ENCODE results near the gene PTH2R. TPM values are rescaled to one million over a fixed set of nuclear protein-coding genes. Genes with fewer than 3 reads are reported as not detected.
"Not testable (repeated sequence)": the region's sequence is repeated elsewhere in the genome, so short reads cannot be mapped to it uniquely, and the experiment has no call there.

The PTH2R gene
- total RNA-seq, 2 experiments from 2014 or later = 0.14 TPM; not detected in 1

DNA sequence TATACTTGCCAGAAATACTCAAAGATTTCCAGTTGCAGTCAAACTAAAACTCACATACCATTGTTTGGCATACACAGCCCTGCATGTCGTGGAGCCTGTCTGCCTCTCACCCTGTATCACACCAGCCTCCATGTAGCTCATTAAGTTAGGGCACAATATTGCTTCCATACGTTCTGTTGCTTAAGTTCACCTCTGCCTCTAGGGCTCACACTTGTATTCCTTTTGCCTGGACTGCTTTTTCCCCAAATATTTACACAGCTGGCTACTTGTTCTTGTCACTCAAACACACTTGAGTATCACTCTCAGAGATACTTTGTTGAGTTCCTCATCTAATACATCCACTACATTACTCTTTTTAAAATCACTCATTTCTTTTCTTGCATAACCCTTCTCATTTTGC is 83.1 kb downstream of the PTH2R start:
- DNase-seq = no peak
- Mint-ChIP-seq H3K27ac (no peak overlapping the region), H3K36me3 (ENCODE audit: low read depth) (no peaks in the 10 kb centered on the region), H3K9me3 (ENCODE audit: low read depth) (no peaks in the 10 kb centered on the region), H3K4me3 (no peak overlapping the region), H3K4me1 (no peaks in the 10 kb centered on the region), H3K27me3 (peaks cover 2% of the 10 kb centered on the region)
- intact Hi-C loops (cut with DNase I, micrococcal nuclease) = no loop called here
- CTCF ChIA-PET = no interaction called here
- POLR2A ChIA-PET = no interaction called here
- no peak for ATAC-seq

DNA sequence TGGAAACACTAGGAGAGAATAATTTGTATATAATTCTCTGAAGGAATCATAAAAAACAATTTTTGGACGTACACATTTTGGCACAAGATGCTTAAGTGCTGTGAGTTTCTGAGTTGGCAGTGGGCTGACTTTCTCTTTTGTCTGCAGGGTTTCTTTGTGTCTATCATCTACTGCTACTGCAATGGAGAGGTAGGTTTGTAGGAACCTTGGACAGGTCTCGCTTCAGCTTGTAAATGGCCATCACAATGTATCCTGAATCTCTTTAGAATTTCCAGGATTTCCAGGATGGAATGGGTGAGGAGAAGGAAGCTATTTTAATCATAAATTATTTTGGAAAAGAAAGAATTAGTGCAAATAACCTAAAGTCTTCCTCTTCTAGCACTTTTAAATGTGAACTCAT is 83.9 kb downstream of the PTH2R start:
- Mint-ChIP-seq H3K4me1 (no peaks in the 10 kb centered on the region), H3K36me3 (ENCODE audit: low read depth) (no peaks in the 10 kb centered on the region), H3K27me3 (peaks cover 2% of the 10 kb centered on the region), H3K4me3 (no peak overlapping the region), H3K27ac (no peak overlapping the region), H3K9me3 (ENCODE audit: low read depth) (no peaks in the 10 kb centered on the region)
- ATAC-seq (no peak), DNase-seq (no peak)
- intact Hi-C loops (cut with DNase I, micrococcal nuclease) = no loop called here
- ChIA-PET CTCF (interaction anchor here (0.6 kb wide), 1 partner anchor 420 kb away, joined by 3 read pairs; no protein-coding TSS in a partner anchor), POLR2A (no interaction called here)

DNA sequence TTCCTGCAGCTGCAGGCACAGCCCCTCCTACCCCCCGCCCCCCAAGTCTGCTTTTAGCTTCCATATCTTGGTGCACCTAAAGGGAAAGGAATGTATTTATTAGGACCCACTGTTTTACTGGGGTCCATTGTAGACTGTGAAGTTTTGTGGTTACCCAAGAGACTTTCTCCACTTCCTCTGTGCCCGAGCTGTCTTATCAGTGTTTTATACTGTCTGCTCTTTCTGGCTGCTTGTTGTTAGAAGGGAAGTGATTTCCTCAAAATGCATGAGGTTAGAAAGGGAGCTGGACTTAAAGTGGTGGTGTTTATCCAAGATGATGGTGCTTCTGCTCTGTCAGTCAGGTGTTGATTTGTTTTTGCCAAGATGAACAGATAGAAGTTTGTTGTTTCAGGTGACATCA is 85.0 kb downstream of the PTH2R start:
- H3K4me1 Mint-ChIP-seq = no peaks in the 10 kb centered on the region
- no peak for ATAC-seq
- ChIA-PET CTCF (no interaction called here), POLR2A (no interaction called here)
- intact Hi-C loops (cut with DNase I, micrococcal nuclease) = no loop called here
- no peak for DNase-seq
- H3K27ac Mint-ChIP-seq = no peak overlapping the region
- H3K4me3 Mint-ChIP-seq = no peak overlapping the region
- no peaks in the 10 kb centered on the region for H3K9me3 Mint-ChIP-seq (ENCODE audit: low read depth)
- H3K36me3 Mint-ChIP-seq (ENCODE audit: low read depth) = no peaks in the 10 kb centered on the region
- H3K27me3 Mint-ChIP-seq = peaks cover 2% of the 10 kb centered on the region

DNA sequence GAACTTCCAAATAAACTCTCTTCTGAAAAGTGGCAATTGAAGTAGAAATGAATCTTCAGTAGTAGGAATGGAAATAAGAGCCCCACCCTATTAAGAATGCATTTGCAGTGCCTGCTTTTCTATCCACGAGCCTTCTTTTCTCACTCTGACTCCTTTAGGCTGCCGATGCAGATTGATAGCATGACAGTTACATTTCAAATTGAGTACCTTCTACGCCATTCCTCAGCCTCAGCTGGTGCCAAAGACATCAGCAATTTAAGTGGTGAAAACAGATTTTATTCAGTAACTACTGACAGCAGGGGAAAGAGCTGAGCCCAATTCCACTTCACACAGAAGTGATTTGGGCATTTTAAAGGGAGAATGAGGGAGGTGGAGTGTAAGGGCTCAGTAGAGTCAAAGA is 85.5 kb downstream of the PTH2R start:
- no peak overlapping the region for H3K27ac Mint-ChIP-seq
- ChIA-PET POLR2A (no interaction called here), CTCF (interaction anchor here (0.8 kb wide), 1 partner anchor 85 kb away, joined by 3 read pairs; no protein-coding TSS in a partner anchor)
- peaks cover 2% of the 10 kb centered on the region for H3K27me3 Mint-ChIP-seq
- no peaks in the 10 kb centered on the region for H3K9me3 Mint-ChIP-seq (ENCODE audit: low read depth)
- no peak for ATAC-seq
- DNase-seq = no peak
- intact Hi-C loops (cut with DNase I, micrococcal nuclease) = no loop called here
- H3K4me3 Mint-ChIP-seq = no peak overlapping the region
- H3K4me1 Mint-ChIP-seq = no peaks in the 10 kb centered on the region
- no peaks in the 10 kb centered on the region for H3K36me3 Mint-ChIP-seq (ENCODE audit: low read depth)

DNA sequence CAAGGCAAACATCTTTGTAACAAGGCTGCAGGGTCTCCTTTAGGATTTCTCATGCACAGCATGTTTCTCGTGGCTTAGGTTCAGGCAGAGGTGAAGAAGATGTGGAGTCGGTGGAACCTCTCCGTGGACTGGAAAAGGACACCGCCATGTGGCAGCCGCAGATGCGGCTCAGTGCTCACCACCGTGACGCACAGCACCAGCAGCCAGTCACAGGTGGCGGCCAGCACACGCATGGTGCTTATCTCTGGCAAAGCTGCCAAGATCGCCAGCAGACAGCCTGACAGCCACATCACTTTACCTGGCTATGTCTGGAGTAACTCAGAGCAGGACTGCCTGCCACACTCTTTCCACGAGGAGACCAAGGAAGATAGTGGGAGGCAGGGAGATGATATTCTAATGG is 86.6 kb downstream of the PTH2R start:
- H3K4me3 Mint-ChIP-seq = no peak overlapping the region
- intact Hi-C loops (cut with DNase I, micrococcal nuclease) = no loop called here
- DNase-seq = no peak
- ATAC-seq = no peak
- H3K4me1 Mint-ChIP-seq = no peaks in the 10 kb centered on the region
- no peak overlapping the region for H3K27ac Mint-ChIP-seq
- POLR2A ChIA-PET = no interaction called here
- CTCF ChIA-PET = no interaction called here
- H3K36me3 Mint-ChIP-seq (ENCODE audit: low read depth) = no peaks in the 10 kb centered on the region
- no peaks in the 10 kb centered on the region for H3K27me3 Mint-ChIP-seq
- no peaks in the 10 kb centered on the region for H3K9me3 Mint-ChIP-seq (ENCODE audit: low read depth)

DNA sequence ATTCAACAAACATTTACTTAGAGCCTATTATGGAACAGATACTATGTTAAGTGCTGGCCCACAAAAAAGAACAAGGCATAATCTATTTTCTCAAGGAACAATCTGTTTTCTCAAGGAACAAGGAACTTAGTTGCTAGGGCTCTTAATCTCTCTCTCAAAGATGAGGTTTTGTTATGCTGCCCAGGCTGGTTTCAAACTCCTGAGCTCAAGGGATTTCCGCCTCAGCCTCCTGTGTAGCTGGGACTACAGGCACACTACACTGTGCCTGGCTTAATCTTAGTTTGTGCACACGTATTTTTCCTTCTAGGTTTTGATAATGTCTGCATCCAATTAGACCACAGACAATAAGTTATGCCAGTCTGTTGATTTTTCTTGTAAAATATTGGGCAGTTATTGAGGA is 89.5 kb downstream of the PTH2R start:
- CTCF ChIA-PET = interaction anchor here (0.6 kb wide), 1 partner anchor 241 kb away, joined by 3 read pairs; no protein-coding TSS in a partner anchor

DNA sequence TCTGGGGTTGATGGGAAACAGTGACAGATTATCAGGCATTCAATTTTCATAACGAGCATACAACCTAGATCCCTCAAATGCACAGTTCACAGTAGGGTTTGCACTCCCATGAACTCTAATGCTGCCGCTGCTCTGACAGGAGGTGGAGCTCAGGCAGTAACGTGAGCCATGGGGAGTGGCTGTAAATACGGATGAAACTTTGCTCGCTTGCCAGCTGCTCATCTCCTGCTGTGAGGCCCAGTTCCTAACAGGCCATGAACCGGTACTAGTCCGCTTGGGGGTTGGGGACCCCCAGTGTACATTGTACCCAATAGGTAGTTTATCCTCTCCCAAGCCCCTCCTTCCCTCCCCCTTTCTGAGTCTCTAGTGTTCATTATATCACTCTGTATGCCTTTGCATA is 94.6 kb downstream of the PTH2R start:
- H3K4me3 Mint-ChIP-seq = no peak overlapping the region
- intact Hi-C loops (cut with DNase I, micrococcal nuclease) = no loop called here
- no peaks in the 10 kb centered on the region for H3K9me3 Mint-ChIP-seq (ENCODE audit: low read depth)
- no peaks in the 10 kb centered on the region for H3K4me1 Mint-ChIP-seq
- CTCF ChIA-PET = interaction anchor here (1.4 kb wide), 1 partner anchor 9 kb away, joined by 3 read pairs; no protein-coding TSS in a partner anchor
- POLR2A ChIA-PET = no interaction called here
- H3K36me3 Mint-ChIP-seq (ENCODE audit: low read depth) = no peaks in the 10 kb centered on the region
- no peaks in the 10 kb centered on the region for H3K27me3 Mint-ChIP-seq
- no peak overlapping the region for H3K27ac Mint-ChIP-seq
- no peak for DNase-seq
- ATAC-seq = no peak

More for the DNA sequence above, 89.5 kb downstream of the PTH2R start:
- no peak for ATAC-seq
- H3K27ac Mint-ChIP-seq = no peak overlapping the region
- no peak for DNase-seq
- no peaks in the 10 kb centered on the region for H3K4me1 Mint-ChIP-seq
- no peak overlapping the region for H3K4me3 Mint-ChIP-seq
- no peaks in the 10 kb centered on the region for H3K9me3 Mint-ChIP-seq (ENCODE audit: low read depth)
- intact Hi-C loops (cut with DNase I, micrococcal nuclease) = no loop called here
- H3K36me3 Mint-ChIP-seq (ENCODE audit: low read depth) = no peaks in the 10 kb centered on the region
- POLR2A ChIA-PET = no interaction called here
- H3K27me3 Mint-ChIP-seq = no peaks in the 10 kb centered on the region

DNA sequence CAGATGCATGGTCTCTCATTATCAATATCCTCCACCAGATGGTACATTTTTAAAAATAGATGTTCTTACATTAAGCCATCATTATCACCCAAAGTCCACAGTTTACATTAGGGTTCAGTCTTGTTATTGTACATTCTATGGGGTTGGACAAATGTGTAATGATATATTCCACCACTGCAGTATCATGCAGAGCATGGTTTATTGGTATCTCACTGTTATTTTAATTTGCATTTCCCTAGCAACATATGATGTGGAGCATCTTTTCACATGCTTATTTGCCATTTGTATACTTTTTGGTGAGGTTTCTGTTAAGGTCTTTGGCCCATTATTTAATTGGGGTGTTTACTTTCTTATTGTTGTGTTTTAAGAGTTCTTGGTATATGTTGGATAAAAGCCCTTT is 95.7 kb downstream of the PTH2R start:
- no peak overlapping the region for H3K4me3 Mint-ChIP-seq
- ATAC-seq (no peak), DNase-seq (no peak)
- H3K27ac Mint-ChIP-seq = no peak overlapping the region
- CTCF ChIA-PET = no interaction called here
- intact Hi-C loops (cut with DNase I, micrococcal nuclease) = no loop called here
- no peaks in the 10 kb centered on the region for H3K9me3 Mint-ChIP-seq (ENCODE audit: low read depth)
- no peaks in the 10 kb centered on the region for H3K4me1 Mint-ChIP-seq
- POLR2A ChIA-PET = no interaction called here
- H3K36me3 Mint-ChIP-seq (ENCODE audit: low read depth) = no peaks in the 10 kb centered on the region
- H3K27me3 Mint-ChIP-seq = no peaks in the 10 kb centered on the region

DNA sequence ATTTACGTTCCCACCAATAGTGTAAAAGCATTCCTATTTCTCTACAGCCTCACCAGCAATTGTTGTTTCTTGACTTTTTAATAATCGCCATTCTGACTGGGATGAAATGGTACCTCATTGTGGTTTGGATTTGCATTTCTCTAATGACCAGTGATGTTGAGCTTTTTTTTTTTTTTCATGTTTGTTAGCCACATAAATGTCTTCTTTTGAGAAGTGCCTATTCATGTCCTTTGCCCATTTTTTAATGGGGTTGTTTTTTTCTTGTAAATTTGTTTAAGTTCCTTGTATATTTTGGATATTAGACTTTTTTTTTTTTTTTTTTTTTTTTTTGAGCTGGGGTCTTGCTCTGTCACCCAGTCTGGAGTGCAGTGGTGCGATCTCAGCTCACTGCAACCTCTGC is 98.8 kb downstream of the PTH2R start:
- H3K4me3 Mint-ChIP-seq; DNase-seq; H3K4me1 Mint-ChIP-seq; H3K36me3 Mint-ChIP-seq (ENCODE audit: low read depth); intact Hi-C loops (cut with DNase I, micrococcal nuclease); POLR2A ChIA-PET; ATAC-seq; H3K27me3 Mint-ChIP-seq; H3K9me3 Mint-ChIP-seq (ENCODE audit: low read depth); H3K27ac Mint-ChIP-seq; CTCF ChIA-PET: not testable (repeated sequence)

DNA sequence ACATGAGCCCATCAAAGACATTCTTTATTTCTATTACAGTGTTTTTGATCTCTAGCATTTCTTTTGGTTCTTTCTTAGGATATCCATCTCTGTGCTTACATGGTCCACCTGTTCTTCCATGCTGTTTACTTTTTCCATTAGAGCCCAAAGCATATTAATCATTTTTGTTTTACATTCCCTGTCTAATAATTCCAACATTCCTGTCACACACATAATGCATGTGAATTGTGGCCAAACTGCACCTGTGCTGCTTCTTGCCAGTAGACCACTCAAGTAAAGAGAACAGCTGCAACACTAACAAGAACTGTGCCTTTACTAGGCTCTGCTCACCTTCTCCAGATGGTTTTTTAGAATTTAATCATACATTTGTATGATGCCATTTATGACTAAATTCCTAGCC is 103.0 kb downstream of the PTH2R start:
- POLR2A ChIA-PET = no interaction called here
- Mint-ChIP-seq H3K4me3 (no peak overlapping the region), H3K4me1 (no peaks in the 10 kb centered on the region), H3K27ac (no peak overlapping the region), H3K36me3 (ENCODE audit: low read depth) (no peaks in the 10 kb centered on the region), H3K27me3 (peaks cover 5% of the 10 kb centered on the region), H3K9me3 (ENCODE audit: low read depth) (peaks cover 4% of the 10 kb centered on the region)
- CTCF ChIA-PET = interaction anchor here (1.2 kb wide), 1 partner anchor 9 kb away, joined by 3 read pairs; no protein-coding TSS in a partner anchor
- DNase-seq = no peak
- intact Hi-C loops (cut with DNase I, micrococcal nuclease) = no loop called here
- ATAC-seq = no peak

DNA sequence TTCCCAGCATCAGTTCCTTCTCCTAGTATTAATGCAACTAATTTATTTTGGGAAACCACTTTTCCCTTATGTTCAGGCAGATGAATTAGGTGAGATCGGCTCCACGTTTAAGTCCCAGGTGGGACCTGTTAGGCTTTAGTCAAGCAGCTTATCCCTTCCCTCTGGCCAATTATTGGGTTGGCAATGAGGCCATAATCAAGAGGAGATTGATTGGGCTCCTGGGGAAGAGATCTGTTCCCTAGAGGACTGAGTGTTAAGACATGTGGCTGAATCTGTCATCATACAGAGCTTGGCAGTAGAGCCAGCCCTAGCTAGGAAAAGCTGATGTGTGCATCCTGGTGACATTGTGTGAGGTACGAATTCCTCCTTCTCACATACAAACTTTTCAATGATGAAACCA is 104.4 kb downstream of the PTH2R start:
- Mint-ChIP-seq H3K27ac (no peak overlapping the region), H3K4me3 (no peak overlapping the region), H3K9me3 (ENCODE audit: low read depth) (peaks cover 12% of the 10 kb centered on the region), H3K27me3 (peaks cover 5% of the 10 kb centered on the region), H3K4me1 (no peaks in the 10 kb centered on the region), H3K36me3 (ENCODE audit: low read depth) (no peaks in the 10 kb centered on the region)
- ChIA-PET CTCF (no interaction called here), POLR2A (no interaction called here)
- ATAC-seq = no peak
- intact Hi-C loops (cut with DNase I, micrococcal nuclease) = no loop called here
- DNase-seq = no peak

DNA sequence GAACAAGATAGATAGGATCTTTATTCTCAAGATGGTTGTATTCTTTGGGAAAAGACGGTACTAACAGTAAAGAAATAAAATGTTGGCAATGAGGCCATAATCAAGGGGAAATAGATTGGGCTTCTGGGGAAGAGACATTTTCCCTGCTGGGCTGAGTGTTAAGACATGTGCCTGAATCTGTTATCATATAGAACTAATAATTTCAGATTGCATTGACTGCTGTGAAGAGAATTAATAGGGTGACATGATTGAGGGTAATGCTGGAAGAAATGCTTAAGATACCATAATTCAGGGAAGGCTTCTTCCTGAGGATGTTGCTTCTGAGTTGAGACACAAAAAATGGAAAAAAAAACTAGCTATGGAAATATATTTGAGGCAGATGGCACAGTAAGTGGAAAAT is 105.0 kb downstream of the PTH2R start:
- ATAC-seq (no peak), DNase-seq (no peak)
- Mint-ChIP-seq H3K27me3 (peaks cover 5% of the 10 kb centered on the region), H3K27ac (no peak overlapping the region), H3K36me3 (ENCODE audit: low read depth) (no peaks in the 10 kb centered on the region), H3K9me3 (ENCODE audit: low read depth) (peaks cover 12% of the 10 kb centered on the region), H3K4me1 (no peaks in the 10 kb centered on the region), H3K4me3 (no peak overlapping the region)
- POLR2A ChIA-PET = no interaction called here
- CTCF ChIA-PET = no interaction called here
- intact Hi-C loops (cut with DNase I, micrococcal nuclease) = no loop called here

DNA sequence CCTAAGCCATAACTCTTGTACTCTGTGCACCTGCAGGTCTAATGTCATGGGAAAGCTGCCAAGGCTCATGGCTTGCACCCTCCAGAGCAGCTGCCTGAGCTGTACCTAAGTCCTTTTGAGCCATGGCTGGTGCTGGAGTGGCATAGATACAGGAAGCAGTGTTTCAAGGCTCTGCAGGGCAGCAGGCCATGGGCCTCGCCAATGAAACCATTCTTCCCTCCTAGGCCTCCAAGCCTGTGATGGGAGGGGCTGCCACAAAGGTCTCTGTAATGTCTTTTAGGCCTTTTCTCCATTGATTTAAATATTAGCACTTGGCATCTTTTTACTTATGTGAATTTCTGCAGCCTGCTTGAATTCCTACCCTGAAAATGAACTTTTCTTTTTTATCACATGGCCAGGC is 108.5 kb downstream of the PTH2R start:
- ChIA-PET CTCF (no interaction called here), POLR2A (no interaction called here)
- ATAC-seq (no peak), DNase-seq (no peak)
- intact Hi-C loops (cut with DNase I, micrococcal nuclease) = no loop called here
- peaks cover 8% of the 10 kb centered on the region for H3K9me3 Mint-ChIP-seq (ENCODE audit: low read depth)
- no peaks in the 10 kb centered on the region for H3K27me3 Mint-ChIP-seq
- no peak overlapping the region for H3K27ac Mint-ChIP-seq
- H3K4me3 Mint-ChIP-seq = no peak overlapping the region
- H3K4me1 Mint-ChIP-seq = no peaks in the 10 kb centered on the region
- no peaks in the 10 kb centered on the region for H3K36me3 Mint-ChIP-seq (ENCODE audit: low read depth)

All from activated CD4-positive, alpha-beta T cell treated with anti-CD3 and anti-CD28 coated beads for 36 hours (primary cell).